T-helper 17 cell (primary cell): Measurements from ENCODE around the gene PRAMEF7. TPM values are rescaled to one million over a fixed set of nuclear protein-coding genes. Genes with fewer than 3 reads are reported as not detected.
"Not testable (repeated sequence)": the region's sequence is repeated elsewhere in the genome, so short reads cannot be mapped to it uniquely, and the experiment has no call there.

Experiments
- ATAC-seq: fragments of 150-1000 bp; cut with Tn5 transposase; 2 replicates; pipeline ENCODE4 v1.10.0; 2021; ENCODE audit warnings: mild to moderate bottlenecking, moderate library complexity
- DNase-seq, 3 donors: peaks; one replicate each; pipeline versions ENCODE4 v3.0.0 to v3.0.0-alpha.2; 2020 to 2021
- H3K9me3 ChIP-seq: one replicate; pipeline ENCODE4 v1.7.0; 2013; ENCODE audit warnings: low read length, mild to moderate bottlenecking; ENCODE audit not compliant: control insufficient read depth, poor library complexity, severe bottlenecking
- H3K27ac Mint-ChIP-seq: one replicate; pipeline ENCODE4 v1.8.0; 2022; ENCODE audit warnings: mild to moderate bottlenecking, moderate library complexity, mixed read lengths
- H3K27me3 Mint-ChIP-seq: one replicate; pipeline ENCODE4 v1.8.0; 2022; ENCODE audit warnings: mixed read lengths
- H3K36me3 Mint-ChIP-seq: one replicate; pipeline ENCODE4 v1.8.0; 2022; ENCODE audit warnings: low read depth, mixed read lengths
- H3K4me1 Mint-ChIP-seq: one replicate; pipeline ENCODE4 v1.8.0; 2022; ENCODE audit warnings: mild to moderate bottlenecking, mixed read lengths
- H3K4me3 Mint-ChIP-seq: one replicate; pipeline ENCODE4 v1.8.0; 2022; ENCODE audit warnings: mild to moderate bottlenecking, moderate library complexity, mixed read lengths
- total RNA-seq, 4 donors: library from RNA in 2 of 4; stranded (reverse) in 2 of 4; gene quantifications; one replicate each; pipeline ENCODE4 v1.2.3 and lab custom pipeline; 2022 to 2026

The PRAMEF7 gene
- not detected for total RNA-seq
- 0 reads per million in 2 donors for total RNA-seq (lab: John Stamatoyannopoulos, UW)

DNA sequence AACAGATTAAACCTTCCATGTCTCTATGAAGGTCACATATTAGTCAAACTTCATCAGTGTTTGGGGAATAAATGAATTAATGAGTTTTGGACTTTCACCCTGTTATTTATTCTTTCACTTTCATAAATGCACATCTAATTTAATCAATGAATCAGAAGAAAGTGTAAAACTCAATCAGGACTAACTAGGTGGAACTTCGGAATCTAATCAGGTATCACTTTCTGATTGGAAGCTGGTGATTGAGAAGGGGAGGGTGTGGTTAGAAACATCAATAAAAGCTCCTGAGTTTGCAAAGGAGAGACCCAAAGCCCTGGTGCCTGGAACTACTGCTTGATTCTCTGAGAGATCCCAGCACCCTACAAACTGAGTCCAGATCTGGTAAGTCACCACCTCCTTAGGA, at the start of gene PRAMEF7:
Gene PRAMEF7 (plus strand): TSS at position 301 of the 400 bp plus-strand sequence. CDS start 1,083 bp downstream, outside the sequence.
- H3K27me3 Mint-ChIP-seq, DNase-seq, H3K4me1 Mint-ChIP-seq, H3K4me3 Mint-ChIP-seq, H3K27ac Mint-ChIP-seq, H3K36me3 Mint-ChIP-seq, ATAC-seq, H3K9me3 ChIP-seq: not testable (repeated sequence)

DNA sequence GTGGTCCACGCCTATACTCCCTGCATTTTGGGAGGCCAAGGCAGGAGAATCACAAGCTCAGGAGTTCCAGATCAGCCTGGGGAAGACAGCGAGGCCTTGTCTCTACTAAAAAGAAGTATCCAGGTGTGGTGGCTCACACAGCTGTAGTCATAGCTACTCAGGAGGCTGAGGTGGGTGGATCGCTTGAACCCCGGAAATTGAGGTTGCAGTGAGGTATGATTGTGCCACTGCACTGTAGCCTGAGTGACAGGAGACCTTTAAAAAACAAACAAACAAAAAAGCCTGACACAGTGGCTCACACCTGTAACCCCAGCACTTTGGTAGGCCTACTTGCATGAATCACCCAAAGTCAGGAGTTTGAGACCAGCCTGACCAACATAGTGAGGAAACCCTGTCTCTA, 38.0 kb upstream of the PRAMEF7 start:
- H3K9me3 ChIP-seq, H3K36me3 Mint-ChIP-seq, DNase-seq, H3K4me3 Mint-ChIP-seq, H3K4me1 Mint-ChIP-seq, ATAC-seq, H3K27ac Mint-ChIP-seq, H3K27me3 Mint-ChIP-seq: not testable (repeated sequence)

DNA sequence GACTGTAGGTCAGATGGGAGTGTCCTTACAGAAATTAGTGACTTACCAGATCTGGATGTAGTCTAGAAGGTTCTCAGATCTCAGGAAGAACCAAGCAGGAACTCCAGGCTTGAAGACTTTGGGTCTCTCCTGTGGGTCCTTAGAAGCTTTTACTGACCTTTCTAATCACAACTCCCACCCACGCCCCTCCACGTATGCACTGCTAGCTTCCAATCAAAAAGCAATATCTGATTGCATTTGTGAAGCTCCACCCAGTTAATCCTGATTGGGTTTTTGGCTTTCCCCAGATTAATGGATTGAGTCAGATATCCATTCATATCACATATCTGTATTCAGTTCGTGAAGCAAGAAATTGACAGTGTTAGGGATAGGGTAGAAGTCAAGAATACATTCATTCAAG, 30.3 kb upstream of the PRAMEF7 start, which contains the start of gene PRAMEF4:
Gene PRAMEF4 (minus strand): TSS at position 101 of the 400 bp plus-strand sequence. CDS start 2,807 bp downstream, outside the sequence.
- H3K27ac Mint-ChIP-seq, H3K9me3 ChIP-seq, H3K27me3 Mint-ChIP-seq, ATAC-seq, H3K4me1 Mint-ChIP-seq, H3K4me3 Mint-ChIP-seq, DNase-seq, H3K36me3 Mint-ChIP-seq: not testable (repeated sequence)

DNA sequence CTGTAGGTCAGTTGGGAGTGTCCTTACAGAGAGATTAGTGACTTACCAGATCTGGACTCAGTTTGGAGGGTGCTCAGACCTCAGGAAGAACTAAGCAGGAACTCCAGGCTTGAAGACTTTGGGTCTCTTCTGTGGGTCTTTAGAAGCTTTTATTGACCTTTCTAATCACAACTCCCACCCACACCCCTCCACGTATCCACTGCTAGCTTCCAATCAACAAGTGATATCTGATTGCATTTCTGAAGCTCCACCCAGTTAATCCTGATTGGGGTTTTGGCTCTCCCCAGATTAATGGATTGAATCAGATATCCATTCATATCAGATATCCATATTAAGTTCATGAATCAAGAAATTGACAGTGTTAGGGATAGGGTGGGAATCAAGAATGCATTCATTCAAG, 18.2 kb upstream of the PRAMEF7 start, which contains the start of gene PRAMEF10:
Gene PRAMEF10 (minus strand): TSS at position 101 of the 400 bp plus-strand sequence. CDS start 2,423 bp downstream, outside the sequence.
- H3K4me3 Mint-ChIP-seq, H3K9me3 ChIP-seq, H3K27me3 Mint-ChIP-seq, ATAC-seq, DNase-seq, H3K4me1 Mint-ChIP-seq, H3K36me3 Mint-ChIP-seq, H3K27ac Mint-ChIP-seq: not testable (repeated sequence)

DNA sequence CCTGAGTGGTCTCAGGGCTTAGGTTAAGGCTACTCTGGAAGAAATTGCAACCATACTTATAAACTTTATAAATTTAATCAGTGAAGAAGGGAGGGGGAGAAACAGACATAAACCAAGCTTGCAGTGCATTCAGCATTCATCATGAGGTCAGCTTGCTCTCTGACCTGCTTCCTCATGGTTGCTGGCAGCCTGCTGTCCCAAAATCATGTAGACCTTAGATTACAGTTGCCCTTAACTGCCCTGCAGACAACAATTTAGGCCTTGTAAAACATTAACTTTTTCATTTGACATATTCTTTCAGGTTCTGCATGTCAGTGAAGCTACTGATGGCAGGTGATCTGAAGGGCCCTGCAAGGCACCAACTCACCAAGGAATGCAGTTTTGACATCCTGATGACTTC, 17.2 kb upstream of the PRAMEF7 start:
- not testable (repeated sequence) for H3K27me3 Mint-ChIP-seq, H3K4me1 Mint-ChIP-seq, H3K4me3 Mint-ChIP-seq, ATAC-seq, DNase-seq, H3K36me3 Mint-ChIP-seq, H3K9me3 ChIP-seq, H3K27ac Mint-ChIP-seq

DNA sequence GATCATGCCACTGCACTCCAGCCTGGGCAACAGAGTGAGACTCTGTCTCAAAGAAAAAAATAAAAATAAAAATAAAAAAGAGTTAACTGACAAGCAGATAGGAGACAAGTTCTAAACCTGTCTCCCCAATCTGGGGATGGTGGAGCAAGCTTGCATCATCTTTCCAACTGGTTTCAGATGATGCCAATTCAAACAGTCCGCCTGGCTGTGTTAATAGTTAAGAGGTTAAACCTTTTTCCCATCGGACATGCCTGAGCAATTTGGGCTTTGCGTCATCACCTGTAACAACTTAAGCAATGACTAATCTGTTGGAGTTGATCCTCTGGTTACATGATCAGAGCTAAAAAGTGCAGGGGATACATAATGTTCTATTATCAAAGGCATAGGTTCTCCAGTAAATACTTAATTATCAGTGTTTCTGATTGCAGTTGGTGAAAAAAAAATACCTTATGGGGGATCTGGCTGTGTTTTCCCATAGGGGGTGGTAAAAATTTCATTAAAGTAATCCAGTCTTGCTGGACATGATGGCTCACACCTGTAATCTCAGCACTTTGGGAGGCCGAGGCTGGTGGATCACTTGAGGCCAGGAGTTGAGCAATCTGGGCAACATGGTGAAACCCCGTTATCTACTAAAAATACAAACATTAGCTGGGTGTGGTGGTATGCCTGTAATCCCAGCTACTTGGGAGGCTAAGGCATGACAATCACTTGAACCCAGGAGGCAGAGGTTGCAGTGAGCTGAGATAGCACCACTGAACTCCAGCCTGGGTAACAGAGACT, 12.4 kb upstream of the PRAMEF7 start:
- not testable (repeated sequence) for ATAC-seq, H3K27me3 Mint-ChIP-seq, H3K4me3 Mint-ChIP-seq, H3K27ac Mint-ChIP-seq, H3K9me3 ChIP-seq, DNase-seq, H3K4me1 Mint-ChIP-seq, H3K36me3 Mint-ChIP-seq

DNA sequence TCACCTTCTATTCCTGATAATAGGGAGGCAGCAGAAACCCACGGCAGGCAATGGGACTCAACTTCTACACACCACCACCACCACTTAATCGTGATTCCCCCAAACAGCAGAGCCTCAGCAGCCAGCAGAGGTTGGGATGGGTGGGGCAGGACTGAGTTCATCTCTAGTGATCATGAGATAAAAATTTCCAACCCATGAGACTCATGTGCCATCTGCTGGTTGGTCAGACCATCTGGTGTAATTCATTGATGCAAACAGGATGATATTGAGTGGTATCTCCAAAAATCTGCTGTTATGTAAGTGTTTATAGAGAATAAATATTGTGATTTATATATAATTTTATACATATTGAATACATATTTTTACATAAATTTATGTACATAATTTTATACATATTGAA, 5.3 kb downstream of the PRAMEF7 start:
- not testable (repeated sequence) for H3K36me3 Mint-ChIP-seq

DNA sequence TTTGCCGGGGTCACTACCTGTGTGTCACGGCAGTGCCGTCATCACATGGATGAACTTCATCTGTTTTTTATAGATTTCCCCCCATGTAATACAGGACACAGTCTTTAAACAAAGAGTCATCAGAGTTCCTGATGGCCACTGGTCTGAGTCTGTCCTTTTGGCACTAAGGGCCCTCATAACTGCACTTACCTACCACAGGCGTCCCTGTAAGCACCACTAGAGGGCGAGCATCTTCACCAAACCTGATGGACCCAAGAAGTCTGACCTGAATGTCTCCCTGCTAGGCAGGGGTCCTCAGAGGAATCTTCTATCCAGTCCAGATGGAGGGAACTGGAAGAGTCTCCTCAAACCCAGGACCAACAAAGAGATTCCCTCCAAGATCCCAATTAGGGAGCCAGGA, 8.0 kb downstream of the PRAMEF7 start:
- not testable (repeated sequence) for H3K36me3 Mint-ChIP-seq, H3K4me3 Mint-ChIP-seq, H3K4me1 Mint-ChIP-seq, ATAC-seq, H3K9me3 ChIP-seq, H3K27me3 Mint-ChIP-seq, DNase-seq, H3K27ac Mint-ChIP-seq

More for the DNA sequence above, 5.3 kb downstream of the PRAMEF7 start:
- not testable (repeated sequence) for H3K4me3 Mint-ChIP-seq, H3K27ac Mint-ChIP-seq, ATAC-seq, H3K27me3 Mint-ChIP-seq, H3K4me1 Mint-ChIP-seq, DNase-seq, H3K9me3 ChIP-seq

DNA sequence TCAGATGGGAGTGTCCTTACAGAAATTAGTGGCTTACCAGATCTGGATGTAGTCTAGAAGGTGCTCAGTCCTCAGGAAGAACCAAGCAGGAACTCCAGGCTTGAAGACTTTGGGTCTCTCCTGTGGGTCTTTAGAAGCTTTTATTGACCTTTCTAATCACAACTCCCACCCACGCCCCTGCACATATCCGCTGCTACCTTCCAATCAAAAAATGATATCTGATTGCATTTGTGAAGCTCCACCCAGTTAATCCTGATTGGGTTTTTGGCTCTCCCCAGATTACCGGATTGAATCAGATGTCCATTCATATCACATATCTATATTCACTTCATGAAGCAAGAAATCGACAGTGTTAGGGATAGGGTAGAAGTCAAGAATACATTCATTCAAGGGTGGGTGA, 31.1 kb downstream of the PRAMEF7 start, which contains the start of gene PRAMEF6:
Gene PRAMEF6 (minus strand): TSS at position 101 of the 400 bp plus-strand sequence. CDS start 5,062 bp downstream, outside the sequence.
- H3K9me3 ChIP-seq, H3K36me3 Mint-ChIP-seq, H3K4me1 Mint-ChIP-seq, H3K4me3 Mint-ChIP-seq, H3K27me3 Mint-ChIP-seq, H3K27ac Mint-ChIP-seq, ATAC-seq, DNase-seq: not testable (repeated sequence)

Other genes starting within 250 kb of the PRAMEF7 start
- gene AADACL3, start 200.5 kb upstream of the PRAMEF7 start, total RNA-seq, result not detected
- not detected for gene CFAP107, start 170.4 kb upstream of the PRAMEF7 start, total RNA-seq
- gene PRAMEF12, start 142.9 kb upstream of the PRAMEF7 start, total RNA-seq, result not detected
- not detected for gene PRAMEF1, start 125.2 kb upstream of the PRAMEF7 start, total RNA-seq
- gene PRAMEF11, start 85.2 kb upstream of the PRAMEF7 start, total RNA-seq, result not detected
- gene HNRNPCL1, start 67.9 kb upstream of the PRAMEF7 start, total RNA-seq, result not detected
- not detected for gene PRAMEF2, start 59.5 kb upstream of the PRAMEF7 start, total RNA-seq
- not detected for gene PRAMEF4, start 30.4 kb upstream of the PRAMEF7 start, total RNA-seq
- gene PRAMEF10, start 18.3 kb upstream of the PRAMEF7 start, total RNA-seq, result not detected
- gene PRAMEF6, start 31.0 kb downstream of the PRAMEF7 start, total RNA-seq, result not detected
- not detected for gene PRAMEF27, start 140.0 kb downstream of the PRAMEF7 start, total RNA-seq
- not detected for gene HNRNPCL3, start 144.2 kb downstream of the PRAMEF7 start, total RNA-seq
- gene PRAMEF25, start 154.2 kb downstream of the PRAMEF7 start, total RNA-seq, result not detected
- not detected for gene HNRNPCL2, start 200.2 kb downstream of the PRAMEF7 start, total RNA-seq
- gene PRAMEF26, start 239.4 kb downstream of the PRAMEF7 start, total RNA-seq, result not detected
- gene HNRNPCL4, start 249.0 kb downstream of the PRAMEF7 start, total RNA-seq, result not detected